ENCODE results near the gene PKP2.

The PKP2 gene

DNA sequence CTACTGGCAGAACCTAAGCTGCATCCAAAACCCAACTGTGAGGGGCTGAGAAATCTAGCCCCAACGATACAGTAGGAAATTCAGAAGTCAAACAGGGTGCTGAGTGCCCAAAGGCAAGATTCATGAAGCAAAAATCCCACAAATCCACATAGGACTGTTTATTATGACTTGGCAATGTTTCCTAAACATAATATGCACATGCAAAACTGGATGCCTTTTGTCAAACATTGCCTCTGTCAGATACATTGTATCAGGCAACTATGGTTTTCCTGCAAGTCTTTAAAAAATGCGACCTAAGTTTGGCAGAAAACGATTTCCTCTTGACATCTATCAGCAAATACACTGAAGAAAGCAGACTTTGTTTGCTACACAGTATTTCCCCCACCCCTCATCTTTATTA is 113.5 kb downstream of the PKP2 start:
- no peak for ATAC-seq
- TF ChIP-seq RARB (CRISPR knock-in tag; IDR thresholded peaks at IDR 0.05), result no peak
- no peak for TF ChIP-seq ZFP3 (CRISPR knock-in tag; IDR thresholded peaks at IDR 0.05)
- TF ChIP-seq, protein P1, sequence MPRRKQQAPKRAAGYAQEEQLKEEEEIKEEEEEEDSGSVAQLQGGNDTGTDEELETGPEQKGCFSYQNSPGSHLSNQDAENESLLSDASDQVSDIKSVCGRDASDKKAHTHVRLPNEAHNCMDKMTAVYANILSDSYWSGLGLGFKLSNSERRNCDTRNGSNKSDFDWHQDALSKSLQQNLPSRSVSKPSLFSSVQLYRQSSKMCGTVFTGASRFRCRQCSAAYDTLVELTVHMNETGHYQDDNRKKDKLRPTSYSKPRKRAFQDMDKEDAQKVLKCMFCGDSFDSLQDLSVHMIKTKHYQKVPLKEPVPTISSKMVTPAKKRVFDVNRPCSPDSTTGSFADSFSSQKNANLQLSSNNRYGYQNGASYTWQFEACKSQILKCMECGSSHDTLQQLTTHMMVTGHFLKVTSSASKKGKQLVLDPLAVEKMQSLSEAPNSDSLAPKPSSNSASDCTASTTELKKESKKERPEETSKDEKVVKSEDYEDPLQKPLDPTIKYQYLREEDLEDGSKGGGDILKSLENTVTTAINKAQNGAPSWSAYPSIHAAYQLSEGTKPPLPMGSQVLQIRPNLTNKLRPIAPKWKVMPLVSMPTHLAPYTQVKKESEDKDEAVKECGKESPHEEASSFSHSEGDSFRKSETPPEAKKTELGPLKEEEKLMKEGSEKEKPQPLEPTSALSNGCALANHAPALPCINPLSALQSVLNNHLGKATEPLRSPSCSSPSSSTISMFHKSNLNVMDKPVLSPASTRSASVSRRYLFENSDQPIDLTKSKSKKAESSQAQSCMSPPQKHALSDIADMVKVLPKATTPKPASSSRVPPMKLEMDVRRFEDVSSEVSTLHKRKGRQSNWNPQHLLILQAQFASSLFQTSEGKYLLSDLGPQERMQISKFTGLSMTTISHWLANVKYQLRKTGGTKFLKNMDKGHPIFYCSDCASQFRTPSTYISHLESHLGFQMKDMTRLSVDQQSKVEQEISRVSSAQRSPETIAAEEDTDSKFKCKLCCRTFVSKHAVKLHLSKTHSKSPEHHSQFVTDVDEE (CRISPR knock-in tag; IDR thresholded peaks at IDR 0.05), result no peak
- TF ChIP-seq ZNF565 (CRISPR knock-in tag; conservative IDR thresholded peaks at IDR 0.05; ENCODE audit: low read depth), result no peak
- no peak for TF ChIP-seq ZNF8 (CRISPR knock-in tag; IDR thresholded peaks at IDR 0.05)
- TF ChIP-seq TCF4 (CRISPR knock-in tag; IDR thresholded peaks at IDR 0.05; ENCODE audit: borderline replicate concordance), result no peak

DNA sequence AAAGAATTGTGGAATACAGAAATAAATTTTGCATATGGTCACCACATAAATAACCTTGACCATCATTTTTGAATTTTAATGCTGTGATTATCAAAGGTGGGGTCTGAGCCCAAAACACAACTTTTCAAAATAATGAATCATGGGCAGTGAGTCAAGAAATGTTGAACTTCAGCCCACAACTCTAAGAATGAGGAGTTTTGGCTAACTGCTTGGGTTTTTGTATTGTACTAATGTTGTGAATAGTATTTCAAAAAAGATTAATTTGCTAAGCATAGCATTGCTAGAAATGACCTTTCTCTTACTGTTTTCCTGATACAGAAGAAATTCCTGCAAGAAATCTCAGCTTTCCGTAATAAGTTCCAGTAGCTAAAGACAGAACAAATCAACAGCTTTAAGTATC is 116.5 kb downstream of the PKP2 start:
- TF ChIP-seq, protein P2, sequence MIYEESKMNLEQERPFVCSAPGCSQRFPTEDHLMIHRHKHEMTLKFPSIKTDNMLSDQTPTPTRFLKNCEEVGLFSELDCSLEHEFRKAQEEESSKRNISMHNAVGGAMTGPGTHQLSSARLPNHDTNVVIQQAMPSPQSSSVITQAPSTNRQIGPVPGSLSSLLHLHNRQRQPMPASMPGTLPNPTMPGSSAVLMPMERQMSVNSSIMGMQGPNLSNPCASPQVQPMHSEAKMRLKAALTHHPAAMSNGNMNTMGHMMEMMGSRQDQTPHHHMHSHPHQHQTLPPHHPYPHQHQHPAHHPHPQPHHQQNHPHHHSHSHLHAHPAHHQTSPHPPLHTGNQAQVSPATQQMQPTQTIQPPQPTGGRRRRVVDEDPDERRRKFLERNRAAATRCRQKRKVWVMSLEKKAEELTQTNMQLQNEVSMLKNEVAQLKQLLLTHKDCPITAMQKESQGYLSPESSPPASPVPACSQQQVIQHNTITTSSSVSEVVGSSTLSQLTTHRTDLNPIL (CRISPR knock-in tag; IDR thresholded peaks at IDR 0.05; ENCODE audit: low read depth), result no peak
- TF ChIP-seq OSR1 (CRISPR knock-in tag; IDR thresholded peaks at IDR 0.05), result no peak
- ATAC-seq, result no peak

DNA sequence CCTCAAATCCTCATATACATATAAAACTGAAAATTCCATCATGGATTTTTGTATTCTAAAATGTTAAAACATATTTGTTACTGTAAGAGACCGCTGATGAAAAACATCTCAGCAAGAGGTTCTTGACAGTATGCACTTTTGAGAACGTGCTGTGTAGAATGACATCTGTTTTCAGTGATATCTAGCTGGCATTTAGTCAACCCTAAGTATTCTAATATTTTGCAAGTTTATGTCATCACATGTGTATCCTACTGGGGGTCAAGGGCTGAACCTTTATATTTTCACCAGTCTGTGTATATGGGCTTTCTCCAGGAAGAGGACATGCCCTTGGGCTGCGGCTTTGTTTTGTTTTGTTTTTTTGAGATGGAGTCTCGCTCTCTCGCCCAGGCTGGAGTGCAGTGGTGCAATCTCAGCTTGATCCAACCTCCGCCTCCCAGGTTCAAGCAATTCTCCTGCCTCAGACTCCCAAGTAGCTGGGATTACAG is 118.8 kb downstream of the PKP2 start:
- TF ChIP-seq, protein P2 (CRISPR knock-in tag; IDR thresholded peaks at IDR 0.05; ENCODE audit: low read depth), result no peak
- TF ChIP-seq TOX (CRISPR knock-in tag; IDR thresholded peaks at IDR 0.05; ENCODE audit: borderline replicate concordance), result no peak
- TF ChIP-seq ZFP30 (CRISPR knock-in tag; IDR thresholded peaks at IDR 0.05), result no peak
- TF ChIP-seq GLIS3 (CRISPR knock-in tag; IDR thresholded peaks at IDR 0.05), result no peak
- TF ChIP-seq, protein P3, sequence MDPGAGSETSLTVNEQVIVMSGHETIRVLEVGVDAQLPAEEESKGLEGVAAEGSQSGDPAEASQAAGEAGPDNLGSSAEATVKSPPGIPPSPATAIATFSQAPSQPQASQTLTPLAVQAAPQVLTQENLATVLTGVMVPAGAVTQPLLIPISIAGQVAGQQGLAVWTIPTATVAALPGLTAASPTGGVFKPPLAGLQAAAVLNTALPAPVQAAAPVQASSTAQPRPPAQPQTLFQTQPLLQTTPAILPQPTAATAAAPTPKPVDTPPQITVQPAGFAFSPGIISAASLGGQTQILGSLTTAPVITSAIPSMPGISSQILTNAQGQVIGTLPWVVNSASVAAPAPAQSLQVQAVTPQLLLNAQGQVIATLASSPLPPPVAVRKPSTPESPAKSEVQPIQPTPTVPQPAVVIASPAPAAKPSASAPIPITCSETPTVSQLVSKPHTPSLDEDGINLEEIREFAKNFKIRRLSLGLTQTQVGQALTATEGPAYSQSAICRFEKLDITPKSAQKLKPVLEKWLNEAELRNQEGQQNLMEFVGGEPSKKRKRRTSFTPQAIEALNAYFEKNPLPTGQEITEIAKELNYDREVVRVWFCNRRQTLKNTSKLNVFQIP (CRISPR knock-in tag; IDR thresholded peaks at IDR 0.05; ENCODE audit: borderline replicate concordance, low read depth), result no peak
- TF ChIP-seq, protein P4, sequence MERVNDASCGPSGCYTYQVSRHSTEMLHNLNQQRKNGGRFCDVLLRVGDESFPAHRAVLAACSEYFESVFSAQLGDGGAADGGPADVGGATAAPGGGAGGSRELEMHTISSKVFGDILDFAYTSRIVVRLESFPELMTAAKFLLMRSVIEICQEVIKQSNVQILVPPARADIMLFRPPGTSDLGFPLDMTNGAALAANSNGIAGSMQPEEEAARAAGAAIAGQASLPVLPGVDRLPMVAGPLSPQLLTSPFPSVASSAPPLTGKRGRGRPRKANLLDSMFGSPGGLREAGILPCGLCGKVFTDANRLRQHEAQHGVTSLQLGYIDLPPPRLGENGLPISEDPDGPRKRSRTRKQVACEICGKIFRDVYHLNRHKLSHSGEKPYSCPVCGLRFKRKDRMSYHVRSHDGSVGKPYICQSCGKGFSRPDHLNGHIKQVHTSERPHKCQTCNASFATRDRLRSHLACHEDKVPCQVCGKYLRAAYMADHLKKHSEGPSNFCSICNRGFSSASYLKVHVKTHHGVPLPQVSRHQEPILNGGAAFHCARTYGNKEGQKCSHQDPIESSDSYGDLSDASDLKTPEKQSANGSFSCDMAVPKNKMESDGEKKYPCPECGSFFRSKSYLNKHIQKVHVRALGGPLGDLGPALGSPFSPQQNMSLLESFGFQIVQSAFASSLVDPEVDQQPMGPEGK (CRISPR knock-in tag; IDR thresholded peaks at IDR 0.05; ENCODE audit: borderline replicate concordance), result no peak
- TF ChIP-seq ARNTL (CRISPR knock-in tag; IDR thresholded peaks at IDR 0.05; ENCODE audit: borderline replicate concordance, low read depth), result no peak
- TF ChIP-seq CSDC2 (CRISPR knock-in tag; IDR thresholded peaks at IDR 0.05), result no peak
- TF ChIP-seq, protein P5, sequence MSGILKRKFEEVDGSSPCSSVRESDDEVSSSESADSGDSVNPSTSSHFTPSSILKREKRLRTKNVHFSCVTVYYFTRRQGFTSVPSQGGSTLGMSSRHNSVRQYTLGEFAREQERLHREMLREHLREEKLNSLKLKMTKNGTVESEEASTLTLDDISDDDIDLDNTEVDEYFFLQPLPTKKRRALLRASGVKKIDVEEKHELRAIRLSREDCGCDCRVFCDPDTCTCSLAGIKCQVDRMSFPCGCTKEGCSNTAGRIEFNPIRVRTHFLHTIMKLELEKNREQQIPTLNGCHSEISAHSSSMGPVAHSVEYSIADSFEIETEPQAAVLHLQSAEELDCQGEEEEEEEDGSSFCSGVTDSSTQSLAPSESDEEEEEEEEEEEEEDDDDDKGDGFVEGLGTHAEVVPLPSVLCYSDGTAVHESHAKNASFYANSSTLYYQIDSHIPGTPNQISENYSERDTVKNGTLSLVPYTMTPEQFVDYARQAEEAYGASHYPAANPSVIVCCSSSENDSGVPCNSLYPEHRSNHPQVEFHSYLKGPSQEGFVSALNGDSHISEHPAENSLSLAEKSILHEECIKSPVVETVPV (CRISPR knock-in tag; IDR thresholded peaks at IDR 0.05), result no peak
- ATAC-seq, result no peak

DNA sequence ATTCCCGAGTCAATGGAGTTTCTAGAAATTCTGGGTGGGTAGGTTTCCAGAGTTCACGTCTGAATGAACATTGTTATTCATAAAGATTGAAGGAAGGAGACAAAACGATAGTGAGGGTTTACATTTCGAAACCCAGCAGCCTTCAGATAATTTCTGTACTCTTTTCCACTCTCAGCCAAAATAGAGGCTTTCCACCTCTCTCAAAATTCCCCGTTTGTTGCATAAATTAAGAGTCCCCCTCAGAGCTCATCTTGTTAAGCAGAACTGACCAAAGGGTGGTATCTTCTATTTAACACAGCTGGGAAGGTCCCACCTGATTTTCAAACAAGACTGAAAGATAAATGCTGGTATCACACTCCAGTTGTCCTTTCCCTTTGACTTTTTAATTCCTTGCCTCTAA is 119.4 kb downstream of the PKP2 start:
- no peak for ATAC-seq
- TF ChIP-seq, protein P3 (CRISPR knock-in tag; IDR thresholded peaks at IDR 0.05; ENCODE audit: borderline replicate concordance, low read depth), result no peak
- TF ChIP-seq GLIS3 (CRISPR knock-in tag; IDR thresholded peaks at IDR 0.05) (no peak), CSDC2 (CRISPR knock-in tag; IDR thresholded peaks at IDR 0.05) (no peak), ESRRG (CRISPR knock-in tag; IDR thresholded peaks at IDR 0.05) (no peak)
- TF ChIP-seq, protein P2 (CRISPR knock-in tag; IDR thresholded peaks at IDR 0.05; ENCODE audit: low read depth), result no peak
